Peyer's patch (tissue), 4 donors: Measurements from ENCODE around the gene MLKL. TPM values are rescaled to one million over a fixed set of nuclear protein-coding genes. Genes with fewer than 3 reads are reported as not detected.

Experiments used
- DNase-seq, 3 donors: peaks; one replicate each; pipeline ENCODE4 v3.0.0-alpha.2; 2017 to 2019
- H3K27ac ChIP-seq, 4 donors: fragments of 200-600 bp; sonication (generic); one replicate each; pipeline ENCODE4 v1.5.1; 2016 to 2019
- H3K27me3 ChIP-seq, 2 donors: fragments of 200-600 bp; sonication (generic); one replicate each; pipeline ENCODE4 v1.5.1; 2019
- H3K36me3 ChIP-seq, 3 donors: fragments of 200-600 bp; sonication (generic); one replicate each; pipeline ENCODE4 v1.5.1; 2016 to 2019
- H3K4me1 ChIP-seq, 4 donors: fragments of 200-600 bp; sonication (generic); one replicate each; pipeline ENCODE4 v1.5.1; 2016 to 2019
- H3K4me3 ChIP-seq, 4 donors: fragments of 200-600 bp; sonication (generic); 1 replicate in 3 of 4; 2 replicates in 1 of 4; pipeline ENCODE4 v1.5.1; 2016 to 2019; ENCODE audit warnings: mild to moderate bottlenecking in 1 of 4
- H3K9me3 ChIP-seq, 4 donors: fragments of 200-600 bp; sonication (generic); one replicate each; pipeline ENCODE4 v1.5.1; 2016 to 2019; ENCODE audit warnings: mild to moderate bottlenecking in 1 of 4
- POLR2A ChIP-seq, 2 donors: fragments of 450-650 bp; IDR thresholded peaks; one replicate each; pipeline ENCODE4 v1.5.1; 2017; ENCODE audit warnings: antibody characterized with exemption in 2 of 2, mild to moderate bottlenecking in 2 of 2, moderate library complexity in 2 of 2
- total RNA-seq, 4 donors: library from RNA; depleted of rRNA; stranded (reverse); fragments of >200 nt; gene quantifications; one replicate each; pipeline ENCODE4 v1.1.0, GENCODE V29; 2016
- TF ChIP-seq, protein P1 (sequence below), 6 experiments: fragments of 450-650 bp in 4 of 6; fragments of 200-600 bp in 2 of 6; sonication (generic) in 1 of 6; IDR thresholded peaks; one replicate each; pipeline ENCODE4 v1.5.1; 2017 to 2019; ENCODE audit warnings: antibody characterized with exemption in 6 of 6, mild to moderate bottlenecking in 3 of 6, moderate library complexity in 1 of 6

MLKL gene
- total RNA-seq, result 10 to 100 TPM; 13.7 to 78.4 (median 22.5) TPM

DNA sequence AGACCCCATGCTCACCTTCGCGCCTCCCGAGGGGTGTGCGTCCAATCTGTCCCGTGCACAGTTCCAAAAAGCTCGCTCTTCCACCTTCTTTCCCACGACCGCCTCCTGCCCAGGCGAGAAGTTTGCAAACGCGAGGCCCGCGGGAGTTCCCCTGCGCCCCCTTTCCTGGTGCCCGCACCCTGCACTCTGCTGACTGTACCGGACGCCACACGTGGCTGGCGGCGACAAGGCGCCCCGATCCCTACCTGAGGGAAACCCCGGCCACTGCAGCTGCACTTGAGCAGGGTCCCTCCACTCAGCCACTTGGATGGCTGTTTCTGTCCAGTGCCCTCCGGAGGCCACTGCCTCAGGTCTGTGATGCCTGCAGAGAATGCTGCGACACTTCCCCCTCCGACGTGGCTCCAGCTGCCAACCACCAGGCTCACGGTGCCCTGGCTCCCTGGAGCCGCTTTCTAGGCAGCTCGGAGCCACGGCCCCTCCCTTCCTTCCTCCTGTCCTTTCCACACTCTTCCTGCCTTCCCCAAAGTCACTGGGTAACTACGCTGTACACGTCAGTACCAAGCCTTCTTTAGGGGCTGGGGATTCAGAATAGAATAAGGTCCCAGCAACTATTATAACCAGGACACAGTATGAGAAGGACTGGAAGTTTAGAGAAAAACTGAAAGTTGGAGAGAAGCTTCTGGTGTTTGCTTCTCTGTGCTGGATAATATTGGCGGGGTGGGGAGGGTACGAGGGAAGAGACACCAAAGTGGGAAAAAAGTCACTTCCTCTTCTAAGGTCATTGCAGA, at the start of gene MLKL:
Gene MLKL, minus strand, starts transcription at position 425 of the 788 bp plus-strand sequence. CDS start 5,105 bp downstream, outside the sequence.
- TF ChIP-seq POLR2A (IDR thresholded peaks at IDR 0.05), result peak; percentile 40 to 42
- TF ChIP-seq, protein P1, sequence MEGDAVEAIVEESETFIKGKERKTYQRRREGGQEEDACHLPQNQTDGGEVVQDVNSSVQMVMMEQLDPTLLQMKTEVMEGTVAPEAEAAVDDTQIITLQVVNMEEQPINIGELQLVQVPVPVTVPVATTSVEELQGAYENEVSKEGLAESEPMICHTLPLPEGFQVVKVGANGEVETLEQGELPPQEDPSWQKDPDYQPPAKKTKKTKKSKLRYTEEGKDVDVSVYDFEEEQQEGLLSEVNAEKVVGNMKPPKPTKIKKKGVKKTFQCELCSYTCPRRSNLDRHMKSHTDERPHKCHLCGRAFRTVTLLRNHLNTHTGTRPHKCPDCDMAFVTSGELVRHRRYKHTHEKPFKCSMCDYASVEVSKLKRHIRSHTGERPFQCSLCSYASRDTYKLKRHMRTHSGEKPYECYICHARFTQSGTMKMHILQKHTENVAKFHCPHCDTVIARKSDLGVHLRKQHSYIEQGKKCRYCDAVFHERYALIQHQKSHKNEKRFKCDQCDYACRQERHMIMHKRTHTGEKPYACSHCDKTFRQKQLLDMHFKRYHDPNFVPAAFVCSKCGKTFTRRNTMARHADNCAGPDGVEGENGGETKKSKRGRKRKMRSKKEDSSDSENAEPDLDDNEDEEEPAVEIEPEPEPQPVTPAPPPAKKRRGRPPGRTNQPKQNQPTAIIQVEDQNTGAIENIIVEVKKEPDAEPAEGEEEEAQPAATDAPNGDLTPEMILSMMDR (IDR thresholded peaks at IDR 0.05), result peak in 3 of 6 experiments; percentile 9 to 23 (median 11)
- Histone ChIP-seq H3K4me1 (peaks cover 0 to 32% (median 5%) of the 10 kb centered on the region in 4 donors), H3K9me3 (no peaks in the 10 kb centered on the region), H3K27me3 (no peaks in the 10 kb centered on the region), H3K36me3 (no peaks in the 10 kb centered on the region), H3K4me3 (peak within 1 kb of the TSS; percentile 75 to 86 (median 82)), H3K27ac (peak within 1 kb of the TSS; percentile 77 to 94 (median 87))
- peak; percentile 68 to 80 (median 75) for DNase-seq

DNA sequence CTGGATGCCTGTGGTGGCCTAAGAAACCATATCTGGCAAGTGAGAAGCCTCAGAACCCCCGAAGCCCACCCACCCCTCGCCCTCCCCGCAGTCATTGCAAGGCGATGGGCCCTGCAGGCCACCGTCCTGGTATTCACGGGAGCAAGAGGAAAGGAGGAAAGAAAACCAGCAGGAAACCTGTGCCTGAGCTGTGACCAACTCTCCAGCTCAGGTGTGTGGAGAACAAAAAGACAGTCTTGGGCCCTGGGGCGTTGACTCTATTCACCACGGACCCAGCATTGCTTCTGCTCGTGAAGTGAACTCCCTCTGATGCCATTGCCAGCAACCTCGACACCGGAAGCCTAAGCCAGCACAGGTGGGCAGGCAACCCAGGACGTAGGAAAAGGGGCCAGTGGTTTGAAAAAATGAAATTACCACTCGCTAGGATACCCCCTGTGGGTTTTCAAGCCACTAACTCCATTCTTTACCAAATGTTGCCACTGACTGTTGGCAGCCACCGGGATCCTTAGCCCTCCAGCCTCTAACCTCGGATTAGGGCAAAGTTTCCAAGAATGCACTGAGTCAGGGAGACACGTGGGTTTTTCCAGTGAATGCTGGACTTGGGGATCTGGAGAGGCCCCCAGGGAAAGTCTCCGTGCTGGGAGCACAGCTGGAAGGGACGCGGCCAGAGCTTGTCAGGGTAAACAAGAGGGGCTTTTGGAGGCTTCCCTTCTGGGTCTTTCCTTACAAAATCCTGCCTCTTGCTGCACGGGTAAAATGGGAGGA, 48.8 kb upstream of the MLKL start:
- peak in 1 of 3 donors; percentile 30 for DNase-seq
- Histone ChIP-seq H3K4me1 (peaks cover 0 to 12% (median 0%) of the 10 kb centered on the region in 4 donors), H3K27me3 (no peaks in the 10 kb centered on the region), H3K27ac (no peak overlapping the region), H3K36me3 (no peaks in the 10 kb centered on the region), H3K9me3 (no peaks in the 10 kb centered on the region), H3K4me3 (no peak overlapping the region)
- TF ChIP-seq, protein P1 (IDR thresholded peaks at IDR 0.05), result no peak
- TF ChIP-seq POLR2A (IDR thresholded peaks at IDR 0.05), result no peak

DNA sequence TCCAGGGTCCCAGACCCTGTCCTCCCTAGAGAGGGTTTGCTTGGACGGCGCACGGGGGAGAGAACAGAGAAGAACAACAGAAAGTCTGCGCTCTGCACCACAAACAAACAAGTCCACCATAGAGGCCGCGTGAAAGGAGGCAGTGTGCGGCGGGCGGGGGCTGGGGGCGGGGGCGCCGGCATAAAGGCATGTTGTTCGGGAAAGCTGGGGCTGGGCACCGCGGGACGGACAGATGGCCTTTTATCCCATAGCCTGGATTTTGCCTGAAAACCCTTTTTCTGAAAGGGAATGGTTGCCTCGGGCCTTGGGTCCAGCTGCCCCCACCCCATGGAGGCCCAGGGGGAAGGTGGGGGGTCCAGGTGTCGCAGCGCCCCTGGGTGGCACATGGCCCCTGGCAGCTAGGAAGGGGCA, 48.0 kb upstream of the MLKL start:
- peak in 1 of 3 donors; percentile 26 for DNase-seq
- Histone ChIP-seq H3K9me3 (no peaks in the 10 kb centered on the region), H3K4me3 (no peak overlapping the region), H3K4me1 (peaks cover 0 to 14% (median 0%) of the 10 kb centered on the region in 4 donors), H3K27me3 (no peaks in the 10 kb centered on the region), H3K36me3 (no peaks in the 10 kb centered on the region), H3K27ac (no peak overlapping the region)
- TF ChIP-seq, protein P1 (IDR thresholded peaks at IDR 0.05), result no peak
- TF ChIP-seq POLR2A (IDR thresholded peaks at IDR 0.05), result no peak

DNA sequence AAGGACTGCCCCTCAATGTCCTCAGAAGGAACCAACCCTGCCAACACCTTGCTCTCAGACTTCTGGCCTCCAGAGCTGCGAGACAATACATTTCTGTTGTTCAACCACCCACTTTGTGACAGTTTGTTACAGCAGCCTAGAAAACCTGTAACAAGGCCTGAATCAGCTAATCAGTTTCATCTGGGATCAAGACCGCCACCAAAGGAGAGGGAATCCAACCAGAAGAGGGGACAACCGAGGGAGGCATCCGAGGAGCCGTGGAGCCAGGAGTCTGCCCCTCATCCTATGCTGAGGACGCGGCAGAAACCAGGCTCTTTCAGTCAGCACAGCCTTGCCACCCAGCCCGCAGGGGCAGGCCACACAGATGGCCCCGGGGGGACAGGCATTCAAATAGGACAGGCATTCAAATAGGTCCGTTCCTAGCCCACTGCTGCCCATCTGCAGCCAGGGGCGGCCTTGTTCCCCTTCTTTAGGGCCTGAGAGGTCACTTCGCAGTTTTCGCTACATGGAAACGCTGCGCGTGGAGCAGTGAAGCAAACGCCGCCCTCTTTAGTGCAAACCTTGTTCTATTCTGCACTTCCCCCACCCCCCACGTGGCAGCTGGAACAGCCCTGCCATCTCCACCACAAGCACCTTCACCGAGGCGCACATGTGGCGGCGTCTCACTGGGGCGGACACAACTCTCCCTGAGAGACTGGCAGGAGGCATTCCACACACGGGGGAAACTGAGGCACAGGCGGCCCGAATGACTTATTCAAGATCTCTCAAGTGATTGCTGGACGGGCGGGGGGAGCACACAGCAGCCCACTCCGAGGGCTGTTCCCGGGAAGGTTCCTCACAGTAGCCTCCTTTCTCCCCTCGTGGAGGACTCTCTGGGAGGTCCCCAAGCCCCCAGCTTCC, 47.3 kb upstream of the MLKL start:
- TF ChIP-seq, protein P1 (IDR thresholded peaks at IDR 0.05), result no peak
- no peak for TF ChIP-seq POLR2A (IDR thresholded peaks at IDR 0.05)
- DNase-seq, result peak in 1 of 3 donors; percentile 40
- no peak overlapping the region for H3K27ac ChIP-seq
- H3K4me1 ChIP-seq, result peaks cover 0 to 20% (median 0%) of the 10 kb centered on the region in 4 donors
- no peaks in the 10 kb centered on the region for H3K27me3 ChIP-seq
- no peak overlapping the region for H3K4me3 ChIP-seq
- H3K9me3 ChIP-seq, result no peaks in the 10 kb centered on the region
- no peaks in the 10 kb centered on the region for H3K36me3 ChIP-seq

DNA sequence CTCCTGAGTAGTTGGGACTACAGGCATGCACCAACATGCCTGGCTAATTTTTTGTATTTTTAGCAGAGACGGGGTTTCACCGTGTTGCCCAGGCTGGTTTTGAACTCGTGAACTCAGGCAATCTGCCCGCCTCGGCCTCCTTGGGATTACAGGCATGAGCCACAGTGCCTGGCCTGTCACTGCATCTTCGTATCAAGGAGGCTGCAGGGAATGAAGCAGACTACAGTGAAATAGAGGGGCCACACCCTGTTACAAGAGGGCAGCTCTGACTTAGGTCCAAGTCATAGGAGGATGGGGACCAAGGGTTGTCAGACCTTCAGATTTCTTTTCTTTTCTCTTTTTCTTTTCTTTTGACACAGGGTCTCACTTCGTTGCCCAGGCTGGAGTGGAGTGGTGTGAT, 45.3 kb upstream of the MLKL start:
- no peak for TF ChIP-seq POLR2A (IDR thresholded peaks at IDR 0.05)
- TF ChIP-seq, protein P1 (IDR thresholded peaks at IDR 0.05), result no peak
- peak in 2 of 3 donors; percentile 50 to 61 for DNase-seq
- H3K36me3 ChIP-seq, result no peaks in the 10 kb centered on the region
- no peak overlapping the region for H3K27ac ChIP-seq
- peaks cover 0 to 27% (median 1%) of the 10 kb centered on the region in 4 donors for H3K4me1 ChIP-seq
- no peak overlapping the region for H3K4me3 ChIP-seq
- H3K27me3 ChIP-seq, result no peaks in the 10 kb centered on the region
- no peaks in the 10 kb centered on the region for H3K9me3 ChIP-seq
